Neural crest cell (in vitro differentiated cells): ENCODE results near the gene INPP4B. TPM values are rescaled to one million over a fixed set of nuclear protein-coding genes. Genes with fewer than 3 reads are reported as not detected.

Source experiments
- DNase-seq: peaks from one replicate; pipeline ENCODE4 v3.0.0; 2021; ENCODE audit warnings: low read depth, mixed read lengths, low spot score
- H3K27ac Mint-ChIP-seq: one replicate; pipeline ENCODE4 v1.8.0; 2021; ENCODE audit warnings: mild to moderate bottlenecking, mixed read lengths; ENCODE audit not compliant: unreplicated experiment
- H3K27me3 Mint-ChIP-seq: 2 replicates; pipeline ENCODE4 v1.8.0; 2021; ENCODE audit warnings: low read depth, mild to moderate bottlenecking, mixed read lengths
- H3K36me3 Mint-ChIP-seq: 2 replicates; pipeline ENCODE4 v1.8.0; 2021; ENCODE audit warnings: low read depth, mild to moderate bottlenecking, mixed read lengths
- H3K4me1 Mint-ChIP-seq: 2 replicates; pipeline ENCODE4 v1.8.0; 2021; ENCODE audit warnings: mixed read lengths
- H3K4me3 Mint-ChIP-seq: one replicate; pipeline ENCODE4 v1.8.0; 2021; ENCODE audit warnings: mild to moderate bottlenecking, mixed read lengths
- H3K9me3 Mint-ChIP-seq: 2 replicates; pipeline ENCODE4 v1.8.0; 2021; ENCODE audit warnings: mixed read lengths
- CTCF ChIP-seq: fragments of 200-600 bp; sonication (generic); conservative IDR thresholded peaks from 2 replicates; pipeline ENCODE4 v1.5.0; 2021; ENCODE audit warnings: antibody characterized with exemption, mild to moderate bottlenecking
- total RNA-seq: library from RNA; stranded (reverse); gene quantifications from 2 replicates; pipeline ENCODE4 v1.2.1, GENCODE V29; 2021

Gene INPP4B
- total RNA-seq, 1 donor from 2014 or later, result 7.3 TPM

- peaks cover 5% of the 10 kb centered on the region for H3K4me1 Mint-ChIP-seq
- no peak overlapping the region for H3K27ac Mint-ChIP-seq
- no peak for TF ChIP-seq CTCF
- H3K27me3 Mint-ChIP-seq, result no peaks in the 10 kb centered on the region
- H3K4me3 Mint-ChIP-seq, result no peak overlapping the region
- H3K36me3 Mint-ChIP-seq, result no peaks in the 10 kb centered on the region
- no peak for DNase-seq
- H3K9me3 Mint-ChIP-seq, result no peaks in the 10 kb centered on the region
Measured at GRCh38 chr4:142535009-142535408, 311.1 kb downstream of the INPP4B start.

- Mint-ChIP-seq H3K36me3 (no peaks in the 10 kb centered on the region), H3K27ac (peak overlapping the region; percentile 7), H3K9me3 (no peaks in the 10 kb centered on the region), H3K27me3 (no peaks in the 10 kb centered on the region), H3K4me3 (no peak overlapping the region), H3K4me1 (peaks cover 5% of the 10 kb centered on the region)
- no peak for TF ChIP-seq CTCF
- no peak for DNase-seq
Measured at GRCh38 chr4:142532054-142532453, 314.0 kb downstream of the INPP4B start.

GRCh38 chr4:142530728-142531127 is 315.4 kb downstream of the INPP4B start:
- no peak overlapping the region for H3K4me3 Mint-ChIP-seq
- H3K27me3 Mint-ChIP-seq, result no peaks in the 10 kb centered on the region
- no peak for DNase-seq
- H3K36me3 Mint-ChIP-seq, result no peaks in the 10 kb centered on the region
- H3K9me3 Mint-ChIP-seq, result peaks cover 4% of the 10 kb centered on the region
- no peak for TF ChIP-seq CTCF
- no peak overlapping the region for H3K27ac Mint-ChIP-seq
- peaks cover 5% of the 10 kb centered on the region for H3K4me1 Mint-ChIP-seq

- Mint-ChIP-seq H3K27ac (no peak overlapping the region), H3K9me3 (peaks cover 4% of the 10 kb centered on the region), H3K4me1 (peaks cover 5% of the 10 kb centered on the region), H3K36me3 (no peaks in the 10 kb centered on the region), H3K27me3 (no peaks in the 10 kb centered on the region), H3K4me3 (no peak overlapping the region)
- TF ChIP-seq CTCF, result no peak
- DNase-seq, result no peak
Measured at GRCh38 chr4:142528433-142528832, 317.7 kb downstream of the INPP4B start.

GRCh38 chr4:142523111-142523510 is 323.0 kb downstream of the INPP4B start:
- Mint-ChIP-seq H3K36me3 (no peaks in the 10 kb centered on the region), H3K9me3 (peaks cover 4% of the 10 kb centered on the region), H3K4me1 (no peaks in the 10 kb centered on the region), H3K27me3 (no peaks in the 10 kb centered on the region), H3K27ac (no peak overlapping the region), H3K4me3 (no peak overlapping the region)
- no peak for TF ChIP-seq CTCF
- DNase-seq, result no peak

GRCh38 chr4:142519342-142519741 is 326.8 kb downstream of the INPP4B start:
- no peak for DNase-seq
- H3K27ac Mint-ChIP-seq, result no peak overlapping the region
- H3K4me1 Mint-ChIP-seq, result peaks cover 11% of the 10 kb centered on the region
- H3K27me3 Mint-ChIP-seq, result no peaks in the 10 kb centered on the region
- no peak for TF ChIP-seq CTCF
- H3K4me3 Mint-ChIP-seq, result no peak overlapping the region
- no peaks in the 10 kb centered on the region for H3K9me3 Mint-ChIP-seq
- no peaks in the 10 kb centered on the region for H3K36me3 Mint-ChIP-seq
